HepG2 (cell line): ENCODE results near the gene VEZF1. TPM values are rescaled to one million over a fixed set of nuclear protein-coding genes. Genes with fewer than 3 reads are reported as not detected.
A peak's percentile ranks its signal among the peaks of the same experiment; 100 is the strongest.

Source experiments
- ERF ChIP-seq: IDR thresholded peaks from 2 replicates; pipeline ENCODE4 v1.6.1; 2018; ENCODE audit warnings: missing biosample characterization, missing genetic modification reagents
- FOXJ3 ChIP-seq: sonication (generic); formaldehyde crosslinking; IDR thresholded peaks from 2 replicates; pipeline ENCODE4 v1.4.0; 2020; ENCODE audit warnings: missing genetic modification reagents, mild to moderate bottlenecking, borderline replicate concordance
- HDAC2 ChIP-seq: sonication (generic); formaldehyde crosslinking; IDR thresholded peaks from 2 replicates; pipeline ENCODE4 v1.4.0; 2020; ENCODE audit warnings: missing genetic modification reagents
- JARID2 ChIP-seq: sonication (generic); formaldehyde crosslinking; IDR thresholded peaks from 2 replicates; pipeline ENCODE4 v1.8.1; 2023; ENCODE audit warnings: missing genetic modification reagents, inconsistent platforms; ENCODE audit not compliant: insufficient replicate concordance
- KAT2B ChIP-seq: fragments of 150-350 bp; IDR thresholded peaks from 2 replicates; pipeline ENCODE4 v1.6.1; 2014; ENCODE audit warnings: low read depth, low read length, borderline replicate concordance
- KLF12 ChIP-seq: sonication (generic); formaldehyde crosslinking; IDR thresholded peaks from 2 replicates; pipeline ENCODE4 v1.4.0; 2020; ENCODE audit warnings: missing genetic modification reagents, borderline replicate concordance
- MAZ ChIP-seq, 2 experiments: sonication (generic) in 1 of 2; formaldehyde crosslinking in 1 of 2; IDR thresholded peaks; 2 replicates each; pipeline versions ENCODE4 v1.5.0 to v1.6.1; 2012 to 2020; ENCODE audit warnings: low read depth in 2 of 2, mild to moderate bottlenecking in 2 of 2, borderline replicate concordance in 1 of 2, improper control_type of control experiment in 1 of 2, low read length in 1 of 2, missing genetic modification reagents in 1 of 2, moderate library complexity in 1 of 2
- MTF2 ChIP-seq: sonication (generic); formaldehyde crosslinking; IDR thresholded peaks from 2 replicates; pipeline ENCODE4 v1.5.0; 2020; ENCODE audit warnings: missing genetic modification reagents, borderline replicate concordance
- RELA ChIP-seq: sonication (generic); formaldehyde crosslinking; IDR thresholded peaks from 2 replicates; pipeline ENCODE4 v1.4.0; 2020; ENCODE audit warnings: missing genetic modification reagents
- ZNF138 ChIP-seq: sonication (generic); formaldehyde crosslinking; IDR thresholded peaks from 2 replicates; pipeline ENCODE4 v1.5.0; 2020; ENCODE audit warnings: mild to moderate bottlenecking, low read depth, missing genetic modification reagents
- ZNF44 ChIP-seq: sonication (generic); formaldehyde crosslinking; IDR thresholded peaks from 2 replicates; pipeline ENCODE4 v1.5.1; 2020; ENCODE audit warnings: mild to moderate bottlenecking, missing genetic modification reagents
- ZNF446 ChIP-seq: sonication (generic); formaldehyde crosslinking; IDR thresholded peaks from 2 replicates; pipeline ENCODE4 v1.5.0; 2020; ENCODE audit warnings: mild to moderate bottlenecking, missing genetic modification reagents
- ZNF543 ChIP-seq: sonication (generic); formaldehyde crosslinking; IDR thresholded peaks from 2 replicates; pipeline ENCODE4 v1.4.0; 2020; ENCODE audit warnings: mild to moderate bottlenecking, missing genetic modification reagents
- ZNF557 ChIP-seq: sonication (generic); formaldehyde crosslinking; IDR thresholded peaks from 2 replicates; pipeline ENCODE4 v1.4.0; 2020; ENCODE audit warnings: missing genetic modification reagents
- ZNF670 ChIP-seq: sonication (generic); formaldehyde crosslinking; IDR thresholded peaks from 2 replicates; pipeline ENCODE4 v1.8.0; 2022; ENCODE audit warnings: mild to moderate bottlenecking, missing genetic modification reagents, borderline replicate concordance
- ZNF674 ChIP-seq: sonication (generic); formaldehyde crosslinking; IDR thresholded peaks from 2 replicates; pipeline ENCODE4 v1.5.0; 2020; ENCODE audit warnings: low read depth, mild to moderate bottlenecking, missing genetic modification reagents
- ZNF782 ChIP-seq: sonication (generic); formaldehyde crosslinking; IDR thresholded peaks from 2 replicates; pipeline ENCODE4 v1.4.0; 2020; ENCODE audit warnings: missing genetic modification reagents, mild to moderate bottlenecking, borderline replicate concordance
- polyA plus RNA-seq, 8 experiments: library from polyadenylated mRNA; depleted of rRNA in 3 of 8; stranded (reverse) in 7 of 8; unstranded in 1 of 8; fragments of >200 nt; fragmentation: Illumina TruSeq in 4 of 8; extraction: Trizol in 4 of 8; gene quantifications; 2 replicates each; pipeline versions ENCODE4 v1.2.1 to v1.2.3, GENCODE V29; 2011 to 2016; ENCODE audit warnings: low read depth in 4 of 8, missing spikeins in 1 of 8, mixed read lengths in 1 of 8; ENCODE audit not compliant: insufficient read depth in 1 of 8
- total RNA-seq, 5 experiments: library from RNA; depleted of rRNA; stranded (reverse); fragments of >200 nt; fragmentation: Illumina TruSeq; extraction: Trizol; gene quantifications; 2 replicates each; pipeline ENCODE4 v1.2.3, GENCODE V29; 2016; ENCODE audit warnings: low read depth in 1 of 5
- TF ChIP-seq, protein P1 (sequence below): sonication (generic); formaldehyde crosslinking; IDR thresholded peaks from 2 replicates; pipeline ENCODE4 v1.8.0; 2022; ENCODE audit warnings: mild to moderate bottlenecking, missing genetic modification reagents; ENCODE audit not compliant: insufficient replicate concordance
- TF ChIP-seq, protein P2 (sequence below): sonication (generic); formaldehyde crosslinking; IDR thresholded peaks from 2 replicates; pipeline ENCODE4 v1.8.0; 2022; ENCODE audit warnings: mild to moderate bottlenecking, missing genetic modification reagents, borderline replicate concordance
- TF ChIP-seq, protein P3 (sequence below): sonication (generic); formaldehyde crosslinking; IDR thresholded peaks from 2 replicates; pipeline ENCODE4 v1.5.0; 2020; ENCODE audit warnings: missing genetic modification reagents
- TF ChIP-seq, protein P4 (sequence below): sonication (generic); formaldehyde crosslinking; IDR thresholded peaks from 2 replicates; pipeline ENCODE4 v1.8.1; 2022; ENCODE audit warnings: mild to moderate bottlenecking, missing genetic modification reagents

Gene VEZF1
- total and polyA plus RNA-seq, 2 of the 13 experiments (the other 11 are each of a cell fraction or from before 2014, with no cell fraction given) = 45.9 to 49.7 TPM

DNA sequence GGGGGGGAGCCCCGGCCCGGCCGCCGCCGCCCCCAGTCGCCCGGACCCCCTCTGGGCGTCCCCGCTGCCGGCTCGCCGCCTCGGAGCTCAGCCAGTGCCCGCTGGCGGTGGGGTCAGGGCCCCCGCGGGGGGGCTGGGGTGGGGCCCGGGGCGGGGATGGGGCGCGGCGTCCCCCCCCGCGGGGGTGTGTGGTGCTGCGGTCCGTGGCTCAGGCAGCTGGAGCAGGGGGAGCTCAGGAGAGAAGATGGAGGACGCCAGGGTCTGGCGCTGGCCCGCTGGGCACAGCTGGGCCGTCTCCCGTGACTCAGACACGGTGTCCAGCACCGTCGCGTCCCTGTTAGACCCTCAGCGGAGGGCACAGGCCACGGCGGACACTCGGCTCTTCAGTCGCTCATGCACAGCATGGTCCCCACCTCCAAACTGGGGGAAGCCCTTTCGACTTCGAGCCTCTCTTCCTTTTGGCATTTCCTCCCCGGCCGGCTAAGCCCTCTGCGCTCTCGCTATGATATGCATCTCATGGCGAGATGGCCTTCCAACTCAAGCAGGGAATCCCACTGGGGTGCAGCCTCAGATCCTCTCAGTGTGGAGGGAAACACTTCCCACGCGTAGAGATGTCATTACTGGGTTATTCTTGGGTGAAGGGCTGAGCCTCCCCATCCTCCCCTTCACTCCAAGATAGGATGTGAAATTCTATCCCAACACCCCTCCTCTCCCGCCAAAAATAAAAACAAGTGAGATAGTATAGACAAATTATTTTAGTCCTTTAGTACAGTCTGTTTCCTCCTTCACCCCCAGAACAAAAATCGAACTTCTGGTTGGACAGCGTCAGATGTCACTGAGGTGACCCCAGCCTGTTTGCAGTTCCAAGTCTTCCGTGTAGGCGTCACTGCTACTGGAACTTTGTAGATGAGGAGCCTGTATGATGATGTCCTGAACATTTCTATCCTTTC is 522 bp upstream of the VEZF1 start (continued):
- TF ChIP-seq ZNF557 = peak; percentile 36; the same call in 1 of the 2 replicates
- TF ChIP-seq, protein P1, sequence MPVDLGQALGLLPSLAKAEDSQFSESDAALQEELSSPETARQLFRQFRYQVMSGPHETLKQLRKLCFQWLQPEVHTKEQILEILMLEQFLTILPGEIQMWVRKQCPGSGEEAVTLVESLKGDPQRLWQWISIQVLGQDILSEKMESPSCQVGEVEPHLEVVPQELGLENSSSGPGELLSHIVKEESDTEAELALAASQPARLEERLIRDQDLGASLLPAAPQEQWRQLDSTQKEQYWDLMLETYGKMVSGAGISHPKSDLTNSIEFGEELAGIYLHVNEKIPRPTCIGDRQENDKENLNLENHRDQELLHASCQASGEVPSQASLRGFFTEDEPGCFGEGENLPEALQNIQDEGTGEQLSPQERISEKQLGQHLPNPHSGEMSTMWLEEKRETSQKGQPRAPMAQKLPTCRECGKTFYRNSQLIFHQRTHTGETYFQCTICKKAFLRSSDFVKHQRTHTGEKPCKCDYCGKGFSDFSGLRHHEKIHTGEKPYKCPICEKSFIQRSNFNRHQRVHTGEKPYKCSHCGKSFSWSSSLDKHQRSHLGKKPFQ (CRISPR knock-in tag) = peak; percentile 25
- TF ChIP-seq, protein P2, sequence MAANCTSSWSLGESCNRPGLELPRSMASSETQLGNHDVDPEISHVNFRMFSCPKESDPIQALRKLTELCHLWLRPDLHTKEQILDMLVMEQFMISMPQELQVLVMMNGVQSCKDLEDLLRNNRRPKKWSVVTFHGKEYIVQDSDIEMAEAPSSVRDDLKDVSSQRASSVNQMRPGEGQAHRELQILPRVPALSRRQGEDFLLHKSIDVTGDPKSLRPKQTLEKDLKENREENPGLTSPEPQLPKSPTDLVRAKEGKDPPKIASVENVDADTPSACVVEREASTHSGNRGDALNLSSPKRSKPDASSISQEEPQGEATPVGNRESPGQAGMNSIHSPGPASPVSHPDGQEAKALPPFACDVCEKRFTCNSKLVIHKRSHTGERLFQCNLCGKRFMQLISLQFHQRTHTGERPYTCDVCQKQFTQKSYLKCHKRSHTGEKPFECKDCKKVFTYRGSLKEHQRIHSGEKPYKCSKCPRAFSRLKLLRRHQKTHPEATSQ (CRISPR knock-in tag) = 0 out of 2 replicates have a peak, but pooled peaks have one; percentile 41
- peak; percentile 95 for TF ChIP-seq ZNF782 (CRISPR knock-in tag)
- TF ChIP-seq MAZ (IDR thresholded peaks at IDR 0.05; ENCODE audit: borderline replicate concordance, low read depth, low read length) = no peak
- TF ChIP-seq MAZ (CRISPR knock-in tag; IDR thresholded peaks at IDR 0.05; ENCODE audit: low read depth) = no peak; the same call in 1 of the 2 replicates
- no peak for TF ChIP-seq ZNF44 (CRISPR knock-in tag)
- TF ChIP-seq, protein P3, sequence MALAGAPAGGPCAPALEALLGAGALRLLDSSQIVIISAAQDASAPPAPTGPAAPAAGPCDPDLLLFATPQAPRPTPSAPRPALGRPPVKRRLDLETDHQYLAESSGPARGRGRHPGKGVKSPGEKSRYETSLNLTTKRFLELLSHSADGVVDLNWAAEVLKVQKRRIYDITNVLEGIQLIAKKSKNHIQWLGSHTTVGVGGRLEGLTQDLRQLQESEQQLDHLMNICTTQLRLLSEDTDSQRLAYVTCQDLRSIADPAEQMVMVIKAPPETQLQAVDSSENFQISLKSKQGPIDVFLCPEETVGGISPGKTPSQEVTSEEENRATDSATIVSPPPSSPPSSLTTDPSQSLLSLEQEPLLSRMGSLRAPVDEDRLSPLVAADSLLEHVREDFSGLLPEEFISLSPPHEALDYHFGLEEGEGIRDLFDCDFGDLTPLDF = no peak
- no peak for TF ChIP-seq JARID2 (CRISPR knock-in tag)
- no peak for TF ChIP-seq FOXJ3 (CRISPR knock-in tag)
- TF ChIP-seq ERF (CRISPR knock-in tag) = peak; percentile 30; the same call in 1 of the 2 replicates
- no peak for TF ChIP-seq MTF2 (CRISPR knock-in tag)
- TF ChIP-seq ZNF674 (CRISPR knock-in tag) = no peak
- TF ChIP-seq, protein P4, sequence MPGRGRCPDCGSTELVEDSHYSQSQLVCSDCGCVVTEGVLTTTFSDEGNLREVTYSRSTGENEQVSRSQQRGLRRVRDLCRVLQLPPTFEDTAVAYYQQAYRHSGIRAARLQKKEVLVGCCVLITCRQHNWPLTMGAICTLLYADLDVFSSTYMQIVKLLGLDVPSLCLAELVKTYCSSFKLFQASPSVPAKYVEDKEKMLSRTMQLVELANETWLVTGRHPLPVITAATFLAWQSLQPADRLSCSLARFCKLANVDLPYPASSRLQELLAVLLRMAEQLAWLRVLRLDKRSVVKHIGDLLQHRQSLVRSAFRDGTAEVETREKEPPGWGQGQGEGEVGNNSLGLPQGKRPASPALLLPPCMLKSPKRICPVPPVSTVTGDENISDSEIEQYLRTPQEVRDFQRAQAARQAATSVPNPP (CRISPR knock-in tag) = no peak
- TF ChIP-seq KLF12 = no peak; the same call in 1 of the 2 replicates
- 0 out of 2 replicates have a peak, but pooled peaks have one; percentile 41 for TF ChIP-seq ZNF543 (CRISPR knock-in tag)
- no peak for TF ChIP-seq ZNF446 (CRISPR knock-in tag)
- TF ChIP-seq ZNF138 (CRISPR knock-in tag) = no peak; the same call in 1 of the 2 replicates
- no peak for TF ChIP-seq HDAC2 (CRISPR knock-in tag)
- peak; percentile 6; the same call in 1 of the 2 replicates for TF ChIP-seq ZNF670 (CRISPR knock-in tag)
- TF ChIP-seq RELA (CRISPR knock-in tag) = no peak
- TF ChIP-seq KAT2B = no peak
